Measurements from ENCODE around the gene TMEM259. TPM values are rescaled to one million over a fixed set of nuclear protein-coding genes. Genes with fewer than 3 reads are reported as not detected.
A peak's percentile ranks its signal among the peaks of the same experiment; 100 is the strongest.

Gene TMEM259
- total and polyA plus RNA-seq, 7 experiments from 2014 or later = 40.7 to 347 (median 302) TPM

- POLR2A ChIA-PET = interaction anchor here (0.7 to 1.3 kb wide), 3 partner anchors 8 to 76 kb away, joined by 3 read pairs; no protein-coding TSS in a partner anchor
- H3K36me3 ChIP-seq (ENCODE audit: control insufficient read depth in 2 of 3, insufficient read depth in 3 of 3, low read length in 3 of 3) = peaks cover 0 to 34% (median 0%) of the 10 kb centered on the region in 3 experiments
- CTCF ChIA-PET = interaction anchor here (0.9 kb wide), 1 partner anchor 10 kb away, joined by 3 read pairs; no protein-coding TSS in a partner anchor
Observed at GRCh38 chr19:1007399-1008251, 13.3 kb downstream of the TMEM259 start.

GRCh38 chr19:1006711-1007398 lies 14.1 kb downstream of the TMEM259 start:
- DNase-seq = no peak
- intact Hi-C loops (cut with micrococcal nuclease) = no loop called here
- H3K9me3 Mint-ChIP-seq = peaks cover 0 to 2% (median 0%) of the 10 kb centered on the region in 11 donors
- Histone ChIP-seq H3K27ac (ENCODE audit: low read depth, low read length) (no peak overlapping the region), H3K27me3 (ENCODE audit: control insufficient read depth in 2 of 2, insufficient read depth in 2 of 2, low read length in 2 of 2) (no peaks in the 10 kb centered on the region), H3K9me3 (ENCODE audit: control insufficient read depth in 2 of 3, low read length in 3 of 3) (no peaks in the 10 kb centered on the region), H3K36me3 (ENCODE audit: control insufficient read depth in 2 of 3, insufficient read depth in 3 of 3, low read length in 3 of 3) (peaks cover 0 to 27% (median 0%) of the 10 kb centered on the region in 3 experiments), H3K4me3 (ENCODE audit: low read length) (no peak overlapping the region), H3K4me1 (ENCODE audit: control insufficient read depth in 2 of 2, insufficient read depth in 2 of 2, low read length in 2 of 2) (peaks cover 0 to under 1% of the 10 kb centered on the region in 2 donors)
- peaks cover 0 to 3% (median 0%) of the 10 kb centered on the region in 5 donors for H3K36me3 Mint-ChIP-seq
- ChIA-PET CTCF (interaction anchor here (0.9 kb wide), 1 partner anchor 9 kb away, joined by 3 read pairs; no protein-coding TSS in a partner anchor), POLR2A (interaction anchor here (0.7 to 1.3 kb wide), 4 partner anchors 9 to 77 kb away, joined by 3 to 4 read pairs (median 3); no protein-coding TSS in a partner anchor)
- H3K4me1 Mint-ChIP-seq = peaks cover 0 to 8% (median 0%) of the 10 kb centered on the region in 7 donors
- H3K27me3 Mint-ChIP-seq = peaks cover 0 to 6% (median 0%) of the 10 kb centered on the region in 5 donors
- peak overlapping the region in 1 of 10 donors; percentile 9 for H3K4me3 Mint-ChIP-seq
- peak overlapping the region in 1 of 9 donors; percentile 48 for H3K27ac Mint-ChIP-seq
- ATAC-seq = no peak

More at GRCh38 chr19:1007399-1008251, 13.3 kb downstream of the TMEM259 start:
- no peaks in the 10 kb centered on the region for H3K9me3 ChIP-seq (ENCODE audit: control insufficient read depth in 2 of 3, low read length in 3 of 3)
- Mint-ChIP-seq H3K4me1 (peaks cover 0 to 8% (median 0%) of the 10 kb centered on the region in 7 donors), H3K9me3 (peaks cover 0 to 2% (median 0%) of the 10 kb centered on the region in 11 donors), H3K4me3 (no peak overlapping the region), H3K36me3 (peaks cover 0 to 3% (median 0%) of the 10 kb centered on the region in 5 donors), H3K27me3 (peaks cover 0 to 2% (median 0%) of the 10 kb centered on the region in 5 donors), H3K27ac (no peak overlapping the region)
- no peaks in the 10 kb centered on the region for H3K4me1 ChIP-seq (ENCODE audit: control insufficient read depth in 2 of 2, insufficient read depth in 2 of 2, low read length in 2 of 2)
- intact Hi-C loops (cut with micrococcal nuclease) = no loop called here
- ATAC-seq = no peak
- H3K4me3 ChIP-seq (ENCODE audit: low read length) = no peak overlapping the region
- no peak overlapping the region for H3K27ac ChIP-seq (ENCODE audit: low read depth, low read length)
- DNase-seq = no peak
- no peaks in the 10 kb centered on the region for H3K27me3 ChIP-seq (ENCODE audit: control insufficient read depth in 2 of 2, insufficient read depth in 2 of 2, low read length in 2 of 2)

- POLR2A ChIA-PET = interaction anchor here (0.6 to 1.6 kb wide), 6 partner anchors 9 to 62 kb away, joined by 3 to 6 read pairs (median 3); partner anchors contain the start of genes ABCA7 and ARHGAP45
- no peak for DNase-seq
Observed at GRCh38 chr19:1004803-1005664, 15.9 kb downstream of the TMEM259 start.

GRCh38 chr19:1004204-1004802 lies 16.6 kb downstream of the TMEM259 start:
- no peak overlapping the region for H3K27ac Mint-ChIP-seq
- no peak overlapping the region for H3K4me3 Mint-ChIP-seq
- H3K4me1 Mint-ChIP-seq = peaks cover 0 to 9% (median 4%) of the 10 kb centered on the region in 7 donors
- peaks cover 0 to 2% (median 0%) of the 10 kb centered on the region in 5 donors for H3K36me3 Mint-ChIP-seq
- H3K9me3 Mint-ChIP-seq = peaks cover 0 to 4% (median 0%) of the 10 kb centered on the region in 11 donors
- ATAC-seq = no peak
- intact Hi-C loops (cut with micrococcal nuclease) = loop anchor here in 1 of 2 donors (1.0 kb wide), 1 partner anchor 14 kb away; no protein-coding TSS in a partner anchor
- H3K27me3 ChIP-seq (ENCODE audit: control insufficient read depth in 2 of 2, insufficient read depth in 2 of 2, low read length in 2 of 2) = peaks cover 5 to 6% of the 10 kb centered on the region in 2 donors
- H3K4me3 ChIP-seq (ENCODE audit: low read length) = no peak overlapping the region
- no peaks in the 10 kb centered on the region for H3K9me3 ChIP-seq (ENCODE audit: control insufficient read depth in 2 of 3, low read length in 3 of 3)
- DNase-seq = no peak
- peaks cover 1 to 16% (median 7%) of the 10 kb centered on the region in 5 donors for H3K27me3 Mint-ChIP-seq
- ChIA-PET CTCF (interaction anchor here (0.6 to 1.4 kb wide), 3 partner anchors 15 to 407 kb away, joined by 3 to 5 read pairs (median 3); no protein-coding TSS in a partner anchor), POLR2A (interaction anchor here (0.6 to 1.6 kb wide), 6 partner anchors 9 to 63 kb away, joined by 3 to 6 read pairs (median 3); partner anchors contain the start of genes ABCA7 and ARHGAP45)
- H3K36me3 ChIP-seq (ENCODE audit: control insufficient read depth in 2 of 3, insufficient read depth in 3 of 3, low read length in 3 of 3) = peaks cover 0 to 4% (median 0%) of the 10 kb centered on the region in 3 experiments
- H3K27ac ChIP-seq (ENCODE audit: low read depth, low read length) = no peak overlapping the region
- peaks cover 6 to 11% of the 10 kb centered on the region in 2 donors for H3K4me1 ChIP-seq (ENCODE audit: control insufficient read depth in 2 of 2, insufficient read depth in 2 of 2, low read length in 2 of 2)

More at GRCh38 chr19:1004803-1005664, 15.9 kb downstream of the TMEM259 start:
- CTCF ChIA-PET = interaction anchor here (1.4 kb wide), 1 partner anchor 14 kb away, joined by 3 read pairs; no protein-coding TSS in a partner anchor
- Histone ChIP-seq H3K27me3 (ENCODE audit: control insufficient read depth in 2 of 2, insufficient read depth in 2 of 2, low read length in 2 of 2) (peaks cover 5 to 6% of the 10 kb centered on the region in 2 donors), H3K9me3 (ENCODE audit: control insufficient read depth in 2 of 3, low read length in 3 of 3) (no peaks in the 10 kb centered on the region), H3K4me1 (ENCODE audit: control insufficient read depth in 2 of 2, insufficient read depth in 2 of 2, low read length in 2 of 2) (peaks cover 6 to 11% of the 10 kb centered on the region in 2 donors), H3K4me3 (ENCODE audit: low read length) (no peak overlapping the region), H3K36me3 (ENCODE audit: control insufficient read depth in 2 of 3, insufficient read depth in 3 of 3, low read length in 3 of 3) (peaks cover 0 to 10% (median 0%) of the 10 kb centered on the region in 3 experiments), H3K27ac (ENCODE audit: low read depth, low read length) (no peak overlapping the region)
- peaks cover 0 to 2% (median 0%) of the 10 kb centered on the region in 5 donors for H3K36me3 Mint-ChIP-seq
- H3K4me3 Mint-ChIP-seq = no peak overlapping the region
- H3K27ac Mint-ChIP-seq = peak overlapping the region in 2 of 9 donors; percentile 28 to 56
- intact Hi-C loops (cut with micrococcal nuclease) = loop anchor here in 1 of 2 donors (1.0 kb wide), 1 partner anchor 13 kb away; no protein-coding TSS in a partner anchor
- peaks cover 0 to 11% (median 4%) of the 10 kb centered on the region in 7 donors for H3K4me1 Mint-ChIP-seq
- peaks cover 0 to 2% (median 0%) of the 10 kb centered on the region in 11 donors for H3K9me3 Mint-ChIP-seq
- H3K27me3 Mint-ChIP-seq = peaks cover 0 to 11% (median 4%) of the 10 kb centered on the region in 5 donors
- ATAC-seq = no peak

- CTCF ChIA-PET = no interaction called here
- intact Hi-C loops (cut with micrococcal nuclease) = no loop called here
- POLR2A ChIA-PET = no interaction called here
Observed at GRCh38 chr19:1003283-1003682, 17.6 kb downstream of the TMEM259 start.

More at GRCh38 chr19:1003283-1003682, 17.6 kb downstream of the TMEM259 start:
- Histone ChIP-seq H3K36me3 (ENCODE audit: control insufficient read depth in 2 of 3, insufficient read depth in 3 of 3, low read length in 3 of 3) (peaks cover 0 to under 1% (median 0%) of the 10 kb centered on the region in 3 experiments), H3K4me1 (ENCODE audit: control insufficient read depth in 2 of 2, insufficient read depth in 2 of 2, low read length in 2 of 2) (peaks cover 6 to 11% of the 10 kb centered on the region in 2 donors), H3K9me3 (ENCODE audit: control insufficient read depth in 2 of 3, low read length in 3 of 3) (no peaks in the 10 kb centered on the region), H3K4me3 (ENCODE audit: low read length) (no peak overlapping the region), H3K27me3 (ENCODE audit: control insufficient read depth in 2 of 2, insufficient read depth in 2 of 2, low read length in 2 of 2) (peaks cover 5 to 6% of the 10 kb centered on the region in 2 donors), H3K27ac (ENCODE audit: low read depth, low read length) (no peak overlapping the region)
- H3K4me1 Mint-ChIP-seq = peaks cover 0 to 9% (median 5%) of the 10 kb centered on the region in 7 donors
- H3K4me3 Mint-ChIP-seq = no peak overlapping the region
- no peak overlapping the region for H3K27ac Mint-ChIP-seq
- peaks cover 0 to 4% (median 0%) of the 10 kb centered on the region in 5 donors for H3K36me3 Mint-ChIP-seq
- H3K9me3 Mint-ChIP-seq = peaks cover 0 to 7% (median 0%) of the 10 kb centered on the region in 11 donors
- DNase-seq (no peak), ATAC-seq (no peak)
- H3K27me3 Mint-ChIP-seq = peaks cover 7 to 24% (median 13%) of the 10 kb centered on the region in 5 donors

Data from naive thymus-derived CD4-positive, alpha-beta T cell (primary cell).